H9 (cell line): ENCODE data around the gene SLC25A22. TPM values are rescaled to one million over a fixed set of nuclear protein-coding genes. Genes with fewer than 3 reads are reported as not detected.
A peak's percentile ranks its signal among the peaks of the same experiment; 100 is the strongest.

Experiments
- DNase-seq: peaks from one replicate; pipeline ENCODE4 v3.0.0-alpha.2; 2017
- H2AFZ ChIP-seq: one replicate; pipeline ENCODE4 v1.6.1; 2013; ENCODE audit warnings: mild to moderate bottlenecking, low read length, control low read depth, moderate library complexity
- H2AK5ac ChIP-seq: 2 replicates; pipeline ENCODE4 v1.6.1; 2013; ENCODE audit warnings: low read length, control low read depth, mixed read lengths; ENCODE audit not compliant: insufficient read length
- H2BK120ac ChIP-seq: one replicate; pipeline ENCODE4 v1.6.1; 2013; ENCODE audit warnings: low read depth, mild to moderate bottlenecking, low read length, control low read depth, inconsistent platforms; ENCODE audit not compliant: poor library complexity, severe bottlenecking
- H2BK12ac ChIP-seq: 2 replicates; pipeline ENCODE4 v1.6.1; 2013; ENCODE audit warnings: low read length, control low read depth, mixed read lengths, low read depth; ENCODE audit not compliant: insufficient read length
- H2BK15ac ChIP-seq: 2 replicates; pipeline ENCODE4 v1.6.1; 2013; ENCODE audit warnings: low read depth, low read length, control low read depth
- H2BK20ac ChIP-seq: one replicate; pipeline ENCODE4 v1.6.1; 2013; ENCODE audit warnings: low read depth, mild to moderate bottlenecking, low read length, control low read depth, inconsistent platforms; ENCODE audit not compliant: poor library complexity, severe bottlenecking
- H2BK5ac ChIP-seq: 2 replicates; pipeline ENCODE4 v1.6.1; 2013; ENCODE audit warnings: low read length, control low read depth, mixed read lengths; ENCODE audit not compliant: insufficient read length
- H3K14ac ChIP-seq: 2 replicates; pipeline ENCODE4 v1.6.1; 2013; ENCODE audit warnings: low read length, control low read depth; ENCODE audit not compliant: insufficient read depth
- H3K18ac ChIP-seq: 2 replicates; pipeline ENCODE4 v1.6.1; 2013; ENCODE audit warnings: low read depth, mild to moderate bottlenecking, mixed read lengths, low read length, control low read depth; ENCODE audit not compliant: insufficient read length
- H3K23ac ChIP-seq: 2 replicates; pipeline ENCODE4 v1.6.1; 2013; ENCODE audit warnings: low read length, control low read depth, mixed read lengths, low read depth; ENCODE audit not compliant: insufficient read length
- H3K23me2 ChIP-seq: 2 replicates; pipeline ENCODE4 v1.6.1; 2013; ENCODE audit warnings: low read depth, mild to moderate bottlenecking, mixed read lengths, low read length, control low read depth; ENCODE audit not compliant: insufficient read length, poor library complexity, severe bottlenecking
- H3K27ac ChIP-seq: 2 replicates; pipeline ENCODE4 v1.5.1; 2013; ENCODE audit warnings: low read length, control low read depth, mixed read lengths, low read depth; ENCODE audit not compliant: insufficient read length
- H3K27me3 ChIP-seq: 2 replicates; pipeline ENCODE4 v1.6.1; 2013; ENCODE audit warnings: low read length, control low read depth, inconsistent platforms; ENCODE audit not compliant: insufficient read depth
- H3K4ac ChIP-seq: 2 replicates; pipeline ENCODE4 v1.6.1; 2013; ENCODE audit warnings: low read depth, mild to moderate bottlenecking, control low read depth, inconsistent platforms, low read length, moderate library complexity
- H3K4me1 ChIP-seq: 2 replicates; pipeline ENCODE4 v1.6.1; 2013; ENCODE audit warnings: low read length, control low read depth, inconsistent platforms; ENCODE audit not compliant: insufficient read depth
- H3K4me2 ChIP-seq: 2 replicates; pipeline ENCODE4 v1.6.1; 2013; ENCODE audit warnings: low read length, control low read depth, mixed read lengths; ENCODE audit not compliant: insufficient read length, insufficient read depth
- H3K56ac ChIP-seq: 2 replicates; pipeline ENCODE4 v1.6.1; 2013; ENCODE audit warnings: low read depth, mild to moderate bottlenecking, mixed read lengths, low read length, control low read depth; ENCODE audit not compliant: insufficient read length
- H3K79me1 ChIP-seq: 2 replicates; pipeline ENCODE4 v1.6.1; 2013; ENCODE audit warnings: low read depth, mild to moderate bottlenecking, moderate library complexity, low read length, control low read depth, inconsistent platforms; ENCODE audit not compliant: insufficient read depth, poor library complexity, severe bottlenecking
- H3K79me2 ChIP-seq: 2 replicates; pipeline ENCODE4 v1.6.1; 2013; ENCODE audit warnings: low read length, control low read depth, inconsistent platforms; ENCODE audit not compliant: insufficient read depth
- H3K9ac ChIP-seq: 2 replicates; pipeline ENCODE4 v1.6.1; 2013; ENCODE audit warnings: low read length, control low read depth, mixed read lengths; ENCODE audit not compliant: insufficient read length; ENCODE audit errors: extremely low read depth
- H3K9me3 ChIP-seq: one replicate; pipeline ENCODE4 v1.6.1; 2013; ENCODE audit warnings: low read depth, low read length, inconsistent platforms; ENCODE audit not compliant: control insufficient read depth
- H3T11ph ChIP-seq: one replicate; pipeline ENCODE4 v1.6.1; 2013; ENCODE audit warnings: mild to moderate bottlenecking, low read length, control low read depth, inconsistent platforms
- H4K20me1 ChIP-seq: one replicate; pipeline ENCODE4 v1.6.1; 2013; ENCODE audit not compliant: control insufficient read depth, insufficient read length, insufficient read depth
- H4K5ac ChIP-seq: 2 replicates; pipeline ENCODE4 v1.6.1; 2013; ENCODE audit warnings: low read depth, mild to moderate bottlenecking, mixed read lengths, low read length, control low read depth; ENCODE audit not compliant: insufficient read length
- H4K8ac ChIP-seq: replicated peaks from 2 replicates; pipeline ENCODE4 v1.6.1; 2013; ENCODE audit warnings: low read length, control low read depth, mixed read lengths, low read depth; ENCODE audit not compliant: insufficient read length
- H4K91ac ChIP-seq: 2 replicates; pipeline ENCODE4 v1.6.1; 2013; ENCODE audit warnings: low read depth, mild to moderate bottlenecking, moderate library complexity, mixed read lengths, low read length, control low read depth; ENCODE audit not compliant: insufficient read length
- H3K27ac Mint-ChIP-seq, 3 experiments: 2 replicates in 2 of 3; 3 replicates in 1 of 3; pipeline ENCODE4 v1.8.0; 2020 to 2021; ENCODE audit warnings: mixed read lengths in 3 of 3, mild to moderate bottlenecking in 1 of 3, moderate library complexity in 1 of 3
- H3K27me3 Mint-ChIP-seq: 2 replicates; pipeline ENCODE4 v1.8.0; 2021; ENCODE audit warnings: low read depth, mild to moderate bottlenecking, moderate library complexity, mixed read lengths
- H3K36me3 Mint-ChIP-seq, 3 experiments: 2 replicates in 2 of 3; 3 replicates in 1 of 3; pipeline ENCODE4 v1.8.0; 2020 to 2021; ENCODE audit warnings: low read depth in 3 of 3, mixed read lengths in 3 of 3; ENCODE audit not compliant: insufficient read depth in 1 of 3
- H3K4me1 Mint-ChIP-seq, 2 experiments: 2 replicates each; pipeline ENCODE4 v1.8.0; 2020; ENCODE audit warnings: mixed read lengths in 2 of 2
- H3K4me3 Mint-ChIP-seq, 2 experiments: 2 replicates in 1 of 2; 3 replicates in 1 of 2; pipeline ENCODE4 v1.8.0; 2020 to 2021; ENCODE audit warnings: mild to moderate bottlenecking in 2 of 2, mixed read lengths in 2 of 2, moderate library complexity in 1 of 2
- H3K9me3 Mint-ChIP-seq, 2 experiments: 2 replicates in 1 of 2; 3 replicates in 1 of 2; pipeline ENCODE4 v1.8.0; 2020; ENCODE audit warnings: mild to moderate bottlenecking in 2 of 2, mixed read lengths in 2 of 2, moderate library complexity in 1 of 2
- WGBS: extraction: QIAGEN DNeasy Blood & Tissue Kit; methylation state at CpG from one replicate; pipeline ENCODE4 v1.1.7; 2013; ENCODE audit warnings: missing lambda C conversion rate, low lambda C conversion rate, mixed read lengths; ENCODE audit not compliant: insufficient read length; ENCODE audit errors: extremely low coverage; 5-methylcytosine and 5-hydroxymethylcytosine counted together
- total RNA-seq: library from RNA; stranded (reverse); gene quantifications from 2 replicates; pipeline ENCODE4 v1.2.1, GENCODE V29; 2021
- TF ChIP-seq, protein P1 (sequence below): fragments of 200-600 bp; sonication (generic); conservative IDR thresholded peaks from 3 replicates; pipeline ENCODE4 v1.8.0; 2021; ENCODE audit warnings: antibody characterized with exemption, mild to moderate bottlenecking

SLC25A22 gene
- total RNA-seq, 1 experiment from 2014 or later = 51.9 TPM

DNA sequence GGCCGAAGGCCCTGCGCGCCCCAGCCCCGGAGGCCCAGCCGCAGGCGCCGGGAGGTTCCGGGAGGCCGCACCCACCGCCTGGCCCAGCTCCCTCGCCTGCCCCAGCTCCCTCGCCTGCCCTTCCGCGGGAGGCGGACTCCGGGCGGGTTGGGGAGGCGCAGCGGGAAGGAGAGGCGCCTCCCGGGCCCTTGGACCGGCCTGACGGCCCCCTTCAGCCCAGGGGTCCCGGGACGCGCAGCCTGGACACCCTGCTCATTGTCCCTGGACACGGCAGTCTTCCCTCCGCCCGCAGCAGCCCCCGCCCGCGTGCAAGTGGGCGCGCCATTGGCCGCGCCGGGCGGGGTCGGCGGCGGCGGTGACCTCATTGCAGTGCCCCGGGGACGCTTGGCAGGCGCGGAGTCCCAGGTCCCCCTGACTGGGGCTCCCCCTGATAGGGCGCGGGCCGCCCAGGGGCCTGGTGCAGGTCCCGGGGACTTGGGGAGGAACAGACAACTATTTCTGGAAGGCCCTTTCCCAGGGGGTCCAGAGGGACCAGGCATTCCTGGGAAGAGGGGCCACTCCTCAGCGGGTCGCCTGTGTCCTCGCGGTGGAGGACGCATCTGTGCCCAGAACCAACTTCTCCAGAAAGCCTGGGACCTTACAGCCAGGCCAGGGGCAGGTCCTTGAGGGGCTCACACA lies 35.2 kb upstream of the SLC25A22 start:
- TF ChIP-seq, protein P1, sequence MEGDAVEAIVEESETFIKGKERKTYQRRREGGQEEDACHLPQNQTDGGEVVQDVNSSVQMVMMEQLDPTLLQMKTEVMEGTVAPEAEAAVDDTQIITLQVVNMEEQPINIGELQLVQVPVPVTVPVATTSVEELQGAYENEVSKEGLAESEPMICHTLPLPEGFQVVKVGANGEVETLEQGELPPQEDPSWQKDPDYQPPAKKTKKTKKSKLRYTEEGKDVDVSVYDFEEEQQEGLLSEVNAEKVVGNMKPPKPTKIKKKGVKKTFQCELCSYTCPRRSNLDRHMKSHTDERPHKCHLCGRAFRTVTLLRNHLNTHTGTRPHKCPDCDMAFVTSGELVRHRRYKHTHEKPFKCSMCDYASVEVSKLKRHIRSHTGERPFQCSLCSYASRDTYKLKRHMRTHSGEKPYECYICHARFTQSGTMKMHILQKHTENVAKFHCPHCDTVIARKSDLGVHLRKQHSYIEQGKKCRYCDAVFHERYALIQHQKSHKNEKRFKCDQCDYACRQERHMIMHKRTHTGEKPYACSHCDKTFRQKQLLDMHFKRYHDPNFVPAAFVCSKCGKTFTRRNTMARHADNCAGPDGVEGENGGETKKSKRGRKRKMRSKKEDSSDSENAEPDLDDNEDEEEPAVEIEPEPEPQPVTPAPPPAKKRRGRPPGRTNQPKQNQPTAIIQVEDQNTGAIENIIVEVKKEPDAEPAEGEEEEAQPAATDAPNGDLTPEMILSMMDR = no peak
- no peak overlapping the region for H3K56ac ChIP-seq
- H4K91ac ChIP-seq = no peak overlapping the region
- no peaks in the 10 kb centered on the region for H3K79me2 ChIP-seq
- H3K4me1 Mint-ChIP-seq = peaks cover 28 to 38% of the 10 kb centered on the region in 2 experiments
- peaks cover 9% of the 10 kb centered on the region; the same call in 1 of the 2 replicates for H3K27me3 ChIP-seq
- peaks cover 25% of the 10 kb centered on the region for H3K23me2 ChIP-seq
- H3K4me1 ChIP-seq = no peaks in the 10 kb centered on the region; the same call in 1 of the 2 replicates
- no peak for DNase-seq
- H2BK20ac ChIP-seq = no peak overlapping the region
- H3K18ac ChIP-seq = no peak overlapping the region
- no peak overlapping the region for H2BK15ac ChIP-seq
- H3K23ac ChIP-seq = no peak overlapping the region
- H3K14ac ChIP-seq = 0 out of 2 replicates have a peak overlapping the region, but pooled peaks have one; percentile 24
- peak overlapping the region; percentile 57 for H3K4me2 ChIP-seq
- no peak overlapping the region for H3K27ac ChIP-seq
- H2BK120ac ChIP-seq = no peak overlapping the region
- no peak overlapping the region for H4K5ac ChIP-seq
- no peak overlapping the region for H3T11ph ChIP-seq
- peak overlapping the region; percentile 65 to 79 for H3K4me3 Mint-ChIP-seq
- no CpG with 5 or more reads among the region's 55 CpGs for WGBS
- no peak overlapping the region for H2BK12ac ChIP-seq
- no peaks in the 10 kb centered on the region for H3K9me3 ChIP-seq
- H3K79me1 ChIP-seq = no peaks in the 10 kb centered on the region
- no peak overlapping the region for H3K4ac ChIP-seq
- H3K9me3 Mint-ChIP-seq = no peaks in the 10 kb centered on the region
- H2AK5ac ChIP-seq = no peak overlapping the region
- no peaks in the 10 kb centered on the region for H4K20me1 ChIP-seq
- H2BK5ac ChIP-seq = no peak overlapping the region
- H4K8ac ChIP-seq = no peak overlapping the region
- H3K36me3 Mint-ChIP-seq = peaks cover 8 to 24% (median 17%) of the 10 kb centered on the region in 3 experiments; a peak in 5 of 7 replicates
- H3K27me3 Mint-ChIP-seq = peaks cover 27% of the 10 kb centered on the region
- no peak overlapping the region for H3K27ac Mint-ChIP-seq
- H2AFZ ChIP-seq = no peak overlapping the region
- H3K9ac ChIP-seq = no peak overlapping the region
